Subcutaneous adipose tissue (tissue), 4 donors: ENCODE data around the gene WWTR1. TPM values are rescaled to one million over a fixed set of nuclear protein-coding genes. Genes with fewer than 3 reads are reported as not detected.

Source experiments
- total RNA-seq, 4 donors: library from RNA; depleted of rRNA; stranded (reverse); fragments of >200 nt; gene quantifications; one replicate each; pipeline ENCODE4 v1.1.0, GENCODE V29; 2016
- TF ChIP-seq, protein P1 (sequence below): fragments of 450-650 bp; IDR thresholded peaks from one replicate; pipeline ENCODE4 v1.5.1; 2016; ENCODE audit warnings: low read depth, mild to moderate bottlenecking, control low read depth, antibody characterized with exemption, moderate library complexity

Gene WWTR1
- total RNA-seq, 4 donors from 2014 or later: 47.9 to 89.3 (median 62.4) TPM

- TF ChIP-seq, protein P1, sequence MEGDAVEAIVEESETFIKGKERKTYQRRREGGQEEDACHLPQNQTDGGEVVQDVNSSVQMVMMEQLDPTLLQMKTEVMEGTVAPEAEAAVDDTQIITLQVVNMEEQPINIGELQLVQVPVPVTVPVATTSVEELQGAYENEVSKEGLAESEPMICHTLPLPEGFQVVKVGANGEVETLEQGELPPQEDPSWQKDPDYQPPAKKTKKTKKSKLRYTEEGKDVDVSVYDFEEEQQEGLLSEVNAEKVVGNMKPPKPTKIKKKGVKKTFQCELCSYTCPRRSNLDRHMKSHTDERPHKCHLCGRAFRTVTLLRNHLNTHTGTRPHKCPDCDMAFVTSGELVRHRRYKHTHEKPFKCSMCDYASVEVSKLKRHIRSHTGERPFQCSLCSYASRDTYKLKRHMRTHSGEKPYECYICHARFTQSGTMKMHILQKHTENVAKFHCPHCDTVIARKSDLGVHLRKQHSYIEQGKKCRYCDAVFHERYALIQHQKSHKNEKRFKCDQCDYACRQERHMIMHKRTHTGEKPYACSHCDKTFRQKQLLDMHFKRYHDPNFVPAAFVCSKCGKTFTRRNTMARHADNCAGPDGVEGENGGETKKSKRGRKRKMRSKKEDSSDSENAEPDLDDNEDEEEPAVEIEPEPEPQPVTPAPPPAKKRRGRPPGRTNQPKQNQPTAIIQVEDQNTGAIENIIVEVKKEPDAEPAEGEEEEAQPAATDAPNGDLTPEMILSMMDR: no peak
Observed at GRCh38 chr3:149536429-149536828, 121.4 kb downstream of the WWTR1 start.

DNA sequence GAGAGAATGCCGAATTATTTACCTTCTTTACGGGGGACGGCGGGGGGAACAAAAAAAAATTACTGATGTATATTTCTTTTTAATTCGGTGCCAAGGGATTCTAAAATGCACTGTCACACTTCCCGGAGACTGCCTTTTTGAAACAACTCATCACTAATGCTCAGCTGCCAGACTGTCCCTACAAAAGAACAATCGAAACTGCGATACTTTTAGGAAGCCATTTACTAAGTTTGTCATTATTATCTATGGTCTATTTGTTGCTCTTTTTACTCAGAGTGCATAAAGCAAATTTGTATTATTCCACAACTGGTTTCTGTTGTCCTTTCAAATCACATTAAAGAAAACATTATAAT lies 122.5 kb downstream of the WWTR1 start:
- TF ChIP-seq, protein P1: no peak

DNA sequence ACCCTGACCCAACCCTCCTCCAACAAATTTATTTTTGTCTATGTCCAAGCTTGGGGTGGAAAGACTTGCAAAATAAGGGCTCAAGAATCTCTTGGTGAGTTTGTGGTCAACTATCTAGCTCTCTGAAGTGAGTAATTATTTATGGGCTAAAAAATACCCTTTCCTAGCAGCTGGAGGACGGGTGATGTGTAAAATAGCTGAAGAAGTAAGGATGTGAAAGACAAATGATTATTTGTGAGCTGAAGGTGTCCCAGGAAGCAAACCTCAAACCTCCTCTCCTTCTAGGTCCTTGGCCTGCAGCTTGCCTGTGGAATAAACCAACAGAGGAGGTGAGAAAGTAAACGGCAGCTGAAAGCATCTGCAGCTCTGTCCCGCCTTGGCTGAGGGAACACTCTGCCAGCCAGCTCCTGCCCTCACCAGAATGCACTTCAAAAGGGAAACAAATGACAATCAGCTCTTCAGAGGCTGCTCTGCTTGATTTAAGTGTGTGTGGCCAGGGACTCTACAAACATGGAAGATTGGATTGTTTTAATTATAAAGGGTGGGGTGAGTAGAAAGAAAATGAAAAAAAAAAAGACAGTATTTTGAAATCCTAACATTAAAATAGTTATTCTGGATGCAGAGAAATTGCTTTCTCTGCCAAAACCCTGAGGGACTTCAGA lies 123.0 kb downstream of the WWTR1 start:
- TF ChIP-seq, protein P1: no peak

GRCh38 chr3:149534082-149534481 lies 123.7 kb downstream of the WWTR1 start:
- TF ChIP-seq, protein P1: no peak

GRCh38 chr3:149532489-149533180 lies 125.2 kb downstream of the WWTR1 start:
- TF ChIP-seq, protein P1: no peak

DNA sequence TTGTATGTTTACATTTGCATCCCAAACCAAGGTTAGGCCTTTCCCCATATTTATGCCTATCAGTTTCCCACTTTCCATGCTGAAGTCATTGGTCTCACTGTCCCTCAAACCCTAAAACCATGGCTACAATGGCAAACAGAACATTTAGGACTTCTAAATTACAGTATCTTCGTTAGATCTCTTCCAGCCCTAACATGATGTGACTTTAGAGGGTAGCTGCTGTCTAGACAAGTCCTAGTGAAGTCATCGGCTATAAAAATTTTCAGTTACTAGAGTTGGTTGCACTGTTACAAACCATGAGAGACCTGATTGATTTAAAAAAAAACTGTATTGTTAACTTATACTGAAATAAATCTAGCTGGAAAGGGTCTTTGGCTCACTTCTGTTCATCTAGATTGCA lies 128.7 kb downstream of the WWTR1 start:
- TF ChIP-seq, protein P1: no peak

DNA sequence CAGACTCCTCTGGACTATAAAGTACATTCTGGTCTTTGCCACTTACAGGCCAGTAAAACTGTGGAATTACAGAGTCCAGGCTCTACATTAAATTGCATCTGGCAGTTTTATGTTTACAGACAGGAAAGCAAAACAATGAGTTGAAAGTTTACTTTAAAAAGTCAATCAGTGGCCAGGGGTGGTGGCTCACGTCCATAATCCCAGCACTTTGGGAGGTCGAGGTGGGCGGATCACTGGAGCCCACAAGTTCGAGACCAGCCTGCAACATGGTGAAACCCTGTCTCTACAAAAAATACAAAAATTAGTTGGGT lies 129.5 kb downstream of the WWTR1 start:
- TF ChIP-seq, protein P1: no peak
